Islet precursor cell (in vitro differentiated cells): ENCODE results near the gene CUEDC2.
A peak's percentile ranks its signal among the peaks of the same experiment; 100 is the strongest.

Source experiments
- DNase-seq: peaks from one replicate; pipeline ENCODE4 v3.0.0-alpha.2; 2018

CUEDC2 gene

GRCh38 chr10:102454662-102455487, 22.5 kb upstream of the CUEDC2 start:
- peak; percentile 63 for DNase-seq

GRCh38 chr10:102453502-102453901, 21.1 kb upstream of the CUEDC2 start:
- DNase-seq, result peak; percentile 47

GRCh38 chr10:102452672-102453340, 20.4 kb upstream of the CUEDC2 start:
- peak; percentile 79 for DNase-seq

- peak; percentile 65 for DNase-seq
These were observed 19.0 kb upstream of the CUEDC2 start, which contains the start of gene C10orf95 for GRCh38 chr10:102451105-102451969. TSS of gene C10orf95 (minus strand) at chr10:102451543. CDS start at chr10:102451093, 450 bp downstream.

GRCh38 chr10:102450374-102451104, 18.2 kb upstream of the CUEDC2 start:
- peak; percentile 91 for DNase-seq

GRCh38 chr10:102450124-102450373, 17.7 kb upstream of the CUEDC2 start:
- no peak for DNase-seq

GRCh38 chr10:102449321-102450123, 17.1 kb upstream of the CUEDC2 start:
- DNase-seq, result peak; percentile 90

- no peak for DNase-seq
These were observed 12.5 kb upstream of the CUEDC2 start for GRCh38 chr10:102444851-102445250.

- DNase-seq, result no peak
These were observed 6.0 kb upstream of the CUEDC2 start for GRCh38 chr10:102438374-102438773.

- no peak for DNase-seq
These were observed 5.1 kb upstream of the CUEDC2 start for GRCh38 chr10:102437515-102437914.

- no peak for DNase-seq
These were observed 3.9 kb upstream of the CUEDC2 start for GRCh38 chr10:102436312-102436711.

GRCh38 chr10:102435529-102436233, 3.3 kb upstream of the CUEDC2 start:
- DNase-seq, result no peak

- no peak for DNase-seq
These were observed 2.7 kb upstream of the CUEDC2 start for GRCh38 chr10:102435133-102435497.

- peak; percentile 57 for DNase-seq
These were observed 2.2 kb upstream of the CUEDC2 start for GRCh38 chr10:102434394-102435132.

GRCh38 chr10:102433619-102434046, 1.3 kb upstream of the CUEDC2 start:
- no peak for DNase-seq

- peak; percentile 67 for DNase-seq
These were observed 786 bp downstream of the CUEDC2 start for GRCh38 chr10:102431452-102432124.

- DNase-seq, result peak; percentile 51
These were observed 2.9 kb downstream of the CUEDC2 start for GRCh38 chr10:102429468-102429867.

- DNase-seq, result no peak
These were observed 5.5 kb downstream of the CUEDC2 start for GRCh38 chr10:102426803-102427287.

- no peak for DNase-seq
These were observed 6.9 kb downstream of the CUEDC2 start for GRCh38 chr10:102425444-102425843.

GRCh38 chr10:102424916-102425315, 7.5 kb downstream of the CUEDC2 start:
- no peak for DNase-seq
